ENCODE measurements around the gene CYTL1.

- TF ChIP-seq POLR2AphosphoS5 (IDR thresholded peaks at IDR 0.05) = no peak
- TF ChIP-seq REST (IDR thresholded peaks at IDR 0.05; ENCODE audit: borderline replicate concordance) = no peak
- peak; percentile 34 for TF ChIP-seq CTCF (IDR thresholded peaks at IDR 0.05; ENCODE audit: poor library complexity, severe bottlenecking)
- no peak for TF ChIP-seq RAD21 (conservative IDR thresholded peaks at IDR 0.05)
These were observed 1.2 kb downstream of the CYTL1 start for GRCh38 chr4:5018096-5018495.
